Central memory CD4-positive, alpha-beta T cell (primary cell): ENCODE data around the gene MAP2K3.

Experiments used
- DNase-seq: peaks from one replicate; pipeline ENCODE4 v3.0.0; 2022

Gene MAP2K3

GRCh38 chr17:21283482-21284318 lies 811 bp upstream of the MAP2K3 start:
- no peak for DNase-seq

GRCh38 chr17:21285164-21286065 lies 904 bp downstream of the MAP2K3 start:
- DNase-seq: no peak

DNA sequence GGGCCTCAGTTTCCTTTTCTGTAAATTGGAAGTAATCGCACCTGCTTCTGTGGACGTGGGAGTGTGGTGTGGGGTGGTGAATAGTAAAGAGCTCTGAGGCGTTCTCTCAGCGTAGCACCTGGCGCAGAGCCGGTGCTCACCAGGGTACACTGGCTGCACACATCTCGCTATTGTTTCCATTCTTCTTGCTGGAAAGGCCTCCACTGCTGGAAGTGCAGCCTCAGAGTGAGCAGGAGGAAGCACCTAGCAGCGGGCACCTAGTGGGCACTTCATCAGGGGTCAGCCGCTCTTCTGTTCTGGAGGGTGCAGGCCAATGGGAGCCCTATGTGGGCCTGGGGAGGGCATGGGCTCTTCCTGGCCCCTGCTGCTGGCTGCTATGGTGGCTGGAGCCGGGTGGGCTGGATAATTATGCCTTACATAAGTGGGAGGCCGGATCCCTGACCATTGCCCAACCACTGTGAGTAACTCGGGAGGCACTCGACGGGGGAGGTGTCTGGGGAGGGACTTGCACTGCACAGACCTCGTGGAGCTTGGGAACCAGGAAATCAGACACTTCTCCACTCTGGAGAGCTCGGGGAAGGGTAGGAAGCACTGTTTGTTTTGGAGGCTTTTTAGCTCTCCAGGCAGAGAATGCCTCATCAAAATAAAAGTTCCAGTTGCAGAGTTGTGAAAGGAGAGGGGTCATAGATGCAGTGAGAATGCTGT lies 1.7 kb downstream of the MAP2K3 start:
- no peak for DNase-seq

DNA sequence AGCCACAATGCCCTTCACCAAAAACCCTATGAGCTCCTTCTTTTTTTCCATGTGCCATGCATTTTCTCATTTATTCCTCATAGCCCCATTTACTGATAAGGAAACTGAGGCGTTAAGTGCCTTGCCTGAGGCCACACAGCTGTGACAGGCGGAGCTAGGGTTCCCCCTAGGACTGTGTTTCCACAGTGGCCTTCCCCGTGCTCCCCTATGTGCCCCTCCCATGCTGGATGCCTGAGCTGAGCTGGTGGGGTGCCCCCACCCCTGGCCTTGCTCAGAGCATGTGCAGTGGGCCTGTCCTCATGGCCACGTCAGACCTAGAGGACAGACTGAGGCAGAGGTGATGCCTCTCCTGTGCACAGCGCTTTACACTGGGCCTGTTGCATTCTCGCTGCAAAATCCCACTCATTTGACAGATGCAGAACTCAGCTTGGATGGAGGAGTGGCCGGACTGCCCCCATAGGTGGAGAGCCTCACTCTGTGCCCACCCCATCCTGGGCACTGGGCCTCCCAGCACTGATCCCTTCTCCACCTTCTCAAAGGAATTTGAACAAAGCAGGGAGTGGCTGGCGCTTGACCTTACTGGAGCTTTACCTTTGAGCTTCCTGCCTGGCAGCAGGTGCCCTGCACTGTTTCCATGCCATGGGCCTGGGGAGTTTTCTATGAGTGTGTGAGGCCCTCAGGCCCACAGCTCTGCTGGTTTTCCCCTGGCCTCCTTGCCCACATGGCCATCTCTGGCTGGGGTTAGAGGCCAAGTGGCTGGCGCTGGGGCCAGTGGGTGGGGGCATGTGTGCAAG lies 2.6 kb downstream of the MAP2K3 start:
- no peak for DNase-seq

DNA sequence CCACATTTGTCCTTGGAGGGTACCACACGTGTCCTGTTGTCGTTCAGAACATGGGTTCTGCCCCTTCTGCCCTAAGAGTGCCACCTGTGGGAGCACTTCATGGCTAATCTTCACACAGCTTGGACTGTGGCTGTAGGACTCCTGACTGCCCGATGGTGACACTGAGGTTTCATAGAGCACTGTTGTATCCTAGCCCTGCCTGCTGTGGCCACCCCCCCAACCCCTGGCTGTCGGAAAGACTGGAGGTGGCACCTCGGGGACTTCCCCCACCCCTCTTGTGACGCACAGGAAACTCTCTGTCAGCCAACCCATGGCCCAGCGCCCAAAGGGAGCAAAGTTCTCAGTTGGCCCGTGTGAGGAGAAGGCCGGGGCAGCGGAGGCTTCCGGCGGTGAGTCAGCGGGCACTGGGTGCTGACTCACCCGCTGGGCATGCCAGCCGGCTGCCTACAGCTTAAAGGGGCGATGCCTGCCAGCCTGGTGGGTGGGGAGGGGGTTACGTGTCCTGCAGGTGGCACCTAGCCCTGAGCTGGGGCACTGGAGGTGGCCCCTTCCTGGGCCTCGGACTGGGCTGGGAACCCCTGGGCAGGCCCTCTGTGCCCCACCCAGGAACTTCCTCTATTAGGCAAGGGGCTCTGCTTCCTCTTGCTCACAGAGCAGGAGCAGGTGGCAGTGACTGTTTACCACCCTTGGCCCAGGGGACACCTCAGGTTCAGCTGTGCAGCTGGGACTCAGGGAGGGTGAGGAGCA lies 3.4 kb downstream of the MAP2K3 start:
- DNase-seq: peak; percentile 96

DNA sequence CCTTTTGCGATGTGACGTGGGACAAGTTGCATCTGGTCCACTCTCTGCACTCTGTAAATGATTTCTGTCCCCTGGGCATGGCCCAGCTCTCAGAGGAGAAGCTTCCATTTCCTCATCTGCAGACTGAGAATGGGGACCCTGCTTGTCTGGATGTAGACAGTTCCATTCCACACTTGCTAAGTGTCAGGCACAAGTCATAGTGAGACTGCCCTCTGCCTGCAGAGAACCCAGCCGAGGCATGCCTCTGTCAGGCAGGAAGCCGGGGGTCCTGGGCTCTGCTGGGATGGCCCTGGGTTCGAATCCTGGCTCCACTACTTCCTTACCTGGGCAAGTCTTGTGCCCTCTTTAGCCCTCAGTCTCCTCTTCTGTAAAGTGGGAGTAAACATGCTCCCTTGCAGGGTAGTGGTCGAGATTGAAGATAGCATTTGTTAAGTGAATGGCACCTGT lies 4.1 kb downstream of the MAP2K3 start:
- no peak for DNase-seq

DNA sequence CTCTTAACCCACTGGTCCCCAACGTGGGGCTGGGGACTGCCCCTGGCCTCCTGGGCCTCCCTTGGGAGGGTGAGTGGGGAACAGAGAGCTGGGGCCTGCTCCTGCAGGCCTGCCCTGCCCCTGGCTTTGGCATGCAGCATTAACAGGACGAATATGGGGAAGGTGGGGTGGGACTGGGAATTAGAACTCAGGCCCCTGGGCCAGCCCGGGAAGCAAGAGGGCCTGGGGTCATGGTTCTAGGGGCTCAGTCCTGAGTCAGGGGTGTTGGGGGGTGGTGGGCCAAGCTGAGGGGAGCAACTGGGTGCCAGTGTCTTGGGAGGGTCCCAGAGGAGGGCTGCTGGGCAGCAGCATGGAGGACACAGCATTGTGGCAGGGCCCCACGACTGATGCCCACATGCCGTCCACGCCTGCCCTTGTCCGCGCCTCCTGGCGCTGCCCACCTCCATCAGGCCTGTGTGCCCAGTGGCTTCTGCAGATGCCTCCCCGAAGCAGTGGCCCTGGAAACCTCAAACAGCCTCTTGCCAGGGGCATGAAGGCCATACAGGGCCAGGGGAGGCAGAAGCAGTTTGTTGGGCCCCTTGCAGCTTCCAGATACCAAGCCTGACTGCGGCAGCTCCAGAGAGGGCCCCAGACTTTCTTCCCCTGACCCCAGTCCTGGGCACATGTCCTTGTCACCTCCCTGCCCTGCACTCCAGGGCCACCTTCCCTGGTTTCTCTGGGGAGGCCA lies 4.8 kb downstream of the MAP2K3 start:
- no peak for DNase-seq

- DNase-seq: no peak
These were observed 5.5 kb downstream of the MAP2K3 start for GRCh38 chr17:21289902-21290571.

- DNase-seq: no peak
These were observed 6.8 kb downstream of the MAP2K3 start for GRCh38 chr17:21291357-21291756.

- no peak for DNase-seq
These were observed 7.4 kb downstream of the MAP2K3 start for GRCh38 chr17:21291862-21292261.

DNA sequence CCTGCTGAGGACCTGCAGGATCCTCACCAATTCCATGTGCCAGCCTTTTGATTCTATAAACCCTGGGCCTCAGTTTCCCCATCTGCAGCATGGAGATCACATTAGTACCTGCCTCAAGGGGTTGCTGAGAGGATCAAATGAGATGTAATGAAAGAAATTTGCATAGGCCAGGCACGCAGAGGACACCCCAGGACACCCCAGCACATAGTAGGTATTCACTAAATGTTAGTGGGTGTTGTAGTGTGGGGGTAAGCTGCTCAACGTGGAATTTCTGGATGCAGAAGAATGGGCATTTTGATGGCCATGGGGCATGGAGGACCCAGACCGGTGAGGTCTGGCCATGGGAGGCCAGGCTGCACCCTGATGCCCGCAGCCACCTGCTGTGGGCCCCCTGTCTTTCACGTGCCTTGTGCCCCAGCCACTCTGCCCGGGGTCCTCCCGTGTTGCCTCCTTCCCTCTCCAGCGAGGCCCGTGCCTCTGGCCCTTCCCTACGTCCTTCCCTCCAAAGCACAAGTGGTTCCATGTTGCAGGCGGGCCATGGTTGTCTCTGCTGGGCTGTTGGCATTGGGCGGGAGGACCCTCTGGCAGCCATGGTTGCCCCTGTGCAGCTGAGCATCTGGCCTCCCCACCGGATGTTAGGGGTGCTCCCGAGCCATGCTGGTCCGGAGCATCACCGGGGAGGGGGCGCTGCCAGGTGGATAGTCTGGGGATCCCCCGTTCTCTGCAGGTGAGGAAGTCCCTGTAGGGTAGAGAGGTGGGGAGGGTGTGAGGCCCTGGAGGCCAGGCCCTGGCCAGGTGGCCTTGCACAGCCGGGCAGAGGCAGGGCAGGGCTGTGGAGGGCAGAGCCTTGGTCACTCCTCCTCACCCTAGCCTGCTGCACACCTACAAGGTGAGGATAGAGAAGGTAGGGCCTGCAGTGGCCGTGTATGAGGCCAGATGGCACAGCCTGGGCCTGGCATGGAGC lies 8.6 kb downstream of the MAP2K3 start:
- DNase-seq: no peak

GRCh38 chr17:21293831-21294210 lies 9.3 kb downstream of the MAP2K3 start:
- no peak for DNase-seq

DNA sequence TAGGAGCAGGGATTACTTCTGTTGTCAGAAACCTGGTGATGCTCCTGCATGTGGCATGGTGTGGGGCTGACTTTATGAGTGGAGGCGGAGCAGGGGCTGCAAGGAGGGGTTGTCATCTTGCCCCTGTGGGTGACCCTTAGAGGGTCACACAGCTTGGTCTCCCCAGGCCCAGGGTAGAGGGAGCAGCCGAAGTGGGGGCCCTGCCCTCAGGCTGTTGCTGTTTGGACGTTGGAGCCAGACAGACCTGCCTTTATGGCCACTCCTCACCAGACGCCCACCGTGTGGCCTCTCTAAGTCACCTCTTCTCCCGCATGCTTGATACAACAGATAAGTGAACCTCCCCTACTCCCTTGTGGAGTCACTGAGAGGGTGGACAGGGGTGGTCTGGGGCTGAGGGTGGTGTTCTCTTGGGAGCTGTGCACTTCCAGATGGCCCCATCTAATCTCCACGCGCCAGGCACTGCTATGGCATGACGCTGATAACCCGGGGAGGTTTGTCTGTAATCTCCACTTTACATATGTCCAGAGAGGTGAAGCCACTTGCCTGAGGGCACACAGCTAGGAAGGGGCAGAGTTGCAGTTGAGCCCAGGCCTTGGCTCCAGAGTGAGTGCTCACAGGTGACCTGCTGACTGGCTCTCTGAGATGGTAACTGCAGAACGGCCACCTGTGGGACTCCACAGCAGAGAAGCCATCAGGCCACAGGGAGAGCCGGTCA lies 10.0 kb downstream of the MAP2K3 start:
- no peak for DNase-seq

GRCh38 chr17:21295036-21295952 lies 10.8 kb downstream of the MAP2K3 start:
- no peak for DNase-seq

- DNase-seq: no peak
These were observed 11.8 kb downstream of the MAP2K3 start for GRCh38 chr17:21296097-21297025.

GRCh38 chr17:21297026-21297520 lies 12.6 kb downstream of the MAP2K3 start:
- DNase-seq: no peak
